Neural cell (in vitro differentiated cells): Measurements from ENCODE around the gene LAIR2.

Experiments
- CTCF ChIP-seq: fragments of 450-650 bp; IDR thresholded peaks from 2 replicates; pipeline ENCODE4 v1.5.1; 2014; ENCODE audit warnings: antibody characterized with exemption, mild to moderate bottlenecking, moderate library complexity; ENCODE audit not compliant: poor library complexity, severe bottlenecking
- EP300 ChIP-seq: fragments of 450-650 bp; conservative IDR thresholded peaks from 2 replicates; pipeline ENCODE4 v1.6.1; 2014; ENCODE audit warnings: antibody characterized with exemption, mild to moderate bottlenecking, moderate library complexity; ENCODE audit not compliant: poor library complexity, severe bottlenecking
- MXI1 ChIP-seq: fragments of 450-650 bp; conservative IDR thresholded peaks from 2 replicates; pipeline ENCODE4 v1.6.1; 2014; ENCODE audit warnings: antibody characterized with exemption, mild to moderate bottlenecking; ENCODE audit not compliant: poor library complexity, severe bottlenecking
- RAD21 ChIP-seq: fragments of 450-650 bp; conservative IDR thresholded peaks from 2 replicates; pipeline ENCODE4 v1.6.1; 2014; ENCODE audit warnings: antibody characterized with exemption, mild to moderate bottlenecking, moderate library complexity
- REST ChIP-seq: IDR thresholded peaks from 2 replicates; pipeline ENCODE4 v1.6.1; 2012; ENCODE audit warnings: borderline replicate concordance
- SMC3 ChIP-seq: fragments of 450-650 bp; conservative IDR thresholded peaks from 2 replicates; pipeline ENCODE4 v1.6.1; 2014; ENCODE audit warnings: antibody characterized with exemption, mild to moderate bottlenecking, moderate library complexity; ENCODE audit not compliant: poor library complexity

- TF ChIP-seq EP300 (no peak), CTCF (no peak), RAD21 (no peak), SMC3 (no peak), REST (no peak), MXI1 (no peak)
Observed at GRCh38 chr19:54526972-54527371, 24.3 kb downstream of the LAIR2 start.
